ENCODE data around the gene TPP2.

GRCh38 chr13:102596147-102597028 is at the start of gene TPP2:
- TF ChIP-seq POLR2A (IDR thresholded peaks at IDR 0.05): peak; percentile 49
- no peak for TF ChIP-seq CTCF (IDR thresholded peaks at IDR 0.05)

All from testis (tissue), 2 donors.